Osteocyte (in vitro differentiated cells): ENCODE measurements around the gene MOB3B. TPM values are rescaled to one million over a fixed set of nuclear protein-coding genes. Genes with fewer than 3 reads are reported as not detected.
A peak's percentile ranks its signal among the peaks of the same experiment; 100 is the strongest.

Experiments used
- DNase-seq: peaks from one replicate; pipeline ENCODE4 v3.0.0; 2021; ENCODE audit warnings: mixed read lengths; ENCODE audit not compliant: unreplicated experiment; ENCODE audit errors: extremely low spot score
- H3K27ac Mint-ChIP-seq: one replicate; pipeline ENCODE4 v1.8.0; 2021; ENCODE audit warnings: mild to moderate bottlenecking, mixed read lengths; ENCODE audit not compliant: unreplicated experiment
- H3K27me3 Mint-ChIP-seq: one replicate; pipeline ENCODE4 v1.8.0; 2021; ENCODE audit warnings: mixed read lengths; ENCODE audit not compliant: unreplicated experiment
- H3K36me3 Mint-ChIP-seq: one replicate; pipeline ENCODE4 v1.8.0; 2021; ENCODE audit warnings: mixed read lengths; ENCODE audit not compliant: unreplicated experiment
- H3K4me1 Mint-ChIP-seq: one replicate; pipeline ENCODE4 v1.8.0; 2021; ENCODE audit warnings: mixed read lengths; ENCODE audit not compliant: unreplicated experiment
- H3K4me3 Mint-ChIP-seq: one replicate; pipeline ENCODE4 v1.8.0; 2021; ENCODE audit warnings: mild to moderate bottlenecking, moderate library complexity, mixed read lengths; ENCODE audit not compliant: unreplicated experiment
- H3K9me3 Mint-ChIP-seq: one replicate; pipeline ENCODE4 v1.8.0; 2021; ENCODE audit warnings: mixed read lengths; ENCODE audit not compliant: unreplicated experiment
- CTCF ChIP-seq: fragments of 200-600 bp; sonication (generic); IDR thresholded peaks from 2 replicates; pipeline ENCODE4 v1.5.0; 2021; ENCODE audit warnings: antibody characterized with exemption, mild to moderate bottlenecking, moderate library complexity
- total RNA-seq: library from RNA; stranded (reverse); gene quantifications from 2 replicates; pipeline ENCODE4 v1.2.1, GENCODE V29; 2021

The MOB3B gene
- total RNA-seq, 1 donor from 2014 or later, result 7.6 TPM

GRCh38 chr9:27394826-27395201, 134.8 kb downstream of the MOB3B start:
- TF ChIP-seq CTCF, result no peak
- H3K27ac Mint-ChIP-seq, result peak overlapping the region; percentile 59
- peaks cover 3% of the 10 kb centered on the region for H3K27me3 Mint-ChIP-seq
- H3K4me3 Mint-ChIP-seq, result no peak overlapping the region
- DNase-seq, result no peak
- no peaks in the 10 kb centered on the region for H3K36me3 Mint-ChIP-seq
- H3K4me1 Mint-ChIP-seq, result peaks cover 36% of the 10 kb centered on the region
- H3K9me3 Mint-ChIP-seq, result peaks cover 5% of the 10 kb centered on the region

- Mint-ChIP-seq H3K27me3 (peaks cover 3% of the 10 kb centered on the region), H3K4me1 (peaks cover 38% of the 10 kb centered on the region), H3K9me3 (peaks cover 5% of the 10 kb centered on the region), H3K27ac (peak overlapping the region; percentile 75), H3K4me3 (no peak overlapping the region), H3K36me3 (no peaks in the 10 kb centered on the region)
- no peak for TF ChIP-seq CTCF
- no peak for DNase-seq
These were observed 135.3 kb downstream of the MOB3B start for GRCh38 chr9:27394154-27394825.

GRCh38 chr9:27393054-27393846, 136.4 kb downstream of the MOB3B start:
- Mint-ChIP-seq H3K4me1 (peaks cover 42% of the 10 kb centered on the region), H3K9me3 (peaks cover 5% of the 10 kb centered on the region), H3K27ac (peak overlapping the region; percentile 75), H3K4me3 (peak overlapping the region; percentile 34), H3K36me3 (no peaks in the 10 kb centered on the region), H3K27me3 (no peaks in the 10 kb centered on the region)
- TF ChIP-seq CTCF, result no peak
- DNase-seq, result no peak

- peaks cover 42% of the 10 kb centered on the region for H3K4me1 Mint-ChIP-seq
- H3K27me3 Mint-ChIP-seq, result no peaks in the 10 kb centered on the region
- TF ChIP-seq CTCF, result no peak
- no peak for DNase-seq
- no peaks in the 10 kb centered on the region for H3K36me3 Mint-ChIP-seq
- peaks cover 5% of the 10 kb centered on the region for H3K9me3 Mint-ChIP-seq
- no peak overlapping the region for H3K4me3 Mint-ChIP-seq
- no peak overlapping the region for H3K27ac Mint-ChIP-seq
These were observed 137.2 kb downstream of the MOB3B start for GRCh38 chr9:27392451-27392850.
